NT2/D1 (cell line): ENCODE measurements around the gene ATP9A.

Source experiments
- DNase-seq: peaks from one replicate; pipeline ENCODE4 v3.0.0-alpha.2; 2011; ENCODE audit warnings: low read depth, low spot score
- H3K27me3 ChIP-seq: 2 replicates; pipeline ENCODE4 v1.6.0; 2011; ENCODE audit warnings: mild to moderate bottlenecking; ENCODE audit not compliant: insufficient read length, insufficient read depth
- H3K36me3 ChIP-seq: 2 replicates; pipeline ENCODE4 v1.6.1; 2011; ENCODE audit warnings: mild to moderate bottlenecking, low read length, mixed read lengths; ENCODE audit not compliant: insufficient read depth, insufficient read length
- H3K4me1 ChIP-seq: 2 replicates; pipeline ENCODE4 v1.5.1; 2011; ENCODE audit not compliant: insufficient read depth, insufficient read length
- H3K4me3 ChIP-seq: 2 replicates; pipeline ENCODE4 v1.5.1; 2011; ENCODE audit warnings: low read depth; ENCODE audit not compliant: insufficient read length
- H3K9ac ChIP-seq: 2 replicates; pipeline ENCODE4 v1.6.0; 2011; ENCODE audit warnings: low read depth; ENCODE audit not compliant: insufficient read length
- H3K9me3 ChIP-seq: 2 replicates; pipeline ENCODE4 v1.5.1; 2011; ENCODE audit warnings: mild to moderate bottlenecking, low read length; ENCODE audit not compliant: insufficient read depth
- SUZ12 ChIP-seq: IDR thresholded peaks from 2 replicates; pipeline ENCODE4 v1.6.1; 2011; ENCODE audit not compliant: insufficient read length, insufficient read depth; ENCODE audit errors: extremely low read depth
- YY1 ChIP-seq: IDR thresholded peaks from 2 replicates; pipeline ENCODE4 v1.6.1; 2011; ENCODE audit not compliant: insufficient read length, insufficient read depth
- ZNF274 ChIP-seq: IDR thresholded peaks from 2 replicates; pipeline ENCODE4 v1.6.1; 2011; ENCODE audit warnings: mild to moderate bottlenecking, low read depth, low read length

Gene ATP9A

GRCh38 chr20:51560550-51561307 lies 207.5 kb downstream of the ATP9A start:
- H3K4me1 ChIP-seq: peaks cover 7% of the 10 kb centered on the region
- H3K4me3 ChIP-seq: no peak overlapping the region
- peaks cover 52% of the 10 kb centered on the region for H3K27me3 ChIP-seq
- H3K9me3 ChIP-seq: 0 out of 2 replicates have a peak, but pooled peaks cover 3% of the 10 kb centered on the region
- no peaks in the 10 kb centered on the region for H3K36me3 ChIP-seq
- TF ChIP-seq ZNF274 (no peak), SUZ12 (no peak), YY1 (no peak)
- no peak overlapping the region for H3K9ac ChIP-seq
- DNase-seq: no peak

- H3K9me3 ChIP-seq: 0 out of 2 replicates have a peak, but pooled peaks cover 3% of the 10 kb centered on the region
- H3K36me3 ChIP-seq: no peaks in the 10 kb centered on the region
- peaks cover 7% of the 10 kb centered on the region for H3K4me1 ChIP-seq
- no peak overlapping the region for H3K9ac ChIP-seq
- no peak for DNase-seq
- no peak for TF ChIP-seq SUZ12
- no peak for TF ChIP-seq YY1
- TF ChIP-seq ZNF274: no peak
- no peak overlapping the region for H3K4me3 ChIP-seq
- peaks cover 52% of the 10 kb centered on the region for H3K27me3 ChIP-seq
These were observed 208.1 kb downstream of the ATP9A start for GRCh38 chr20:51560042-51560441.

DNA sequence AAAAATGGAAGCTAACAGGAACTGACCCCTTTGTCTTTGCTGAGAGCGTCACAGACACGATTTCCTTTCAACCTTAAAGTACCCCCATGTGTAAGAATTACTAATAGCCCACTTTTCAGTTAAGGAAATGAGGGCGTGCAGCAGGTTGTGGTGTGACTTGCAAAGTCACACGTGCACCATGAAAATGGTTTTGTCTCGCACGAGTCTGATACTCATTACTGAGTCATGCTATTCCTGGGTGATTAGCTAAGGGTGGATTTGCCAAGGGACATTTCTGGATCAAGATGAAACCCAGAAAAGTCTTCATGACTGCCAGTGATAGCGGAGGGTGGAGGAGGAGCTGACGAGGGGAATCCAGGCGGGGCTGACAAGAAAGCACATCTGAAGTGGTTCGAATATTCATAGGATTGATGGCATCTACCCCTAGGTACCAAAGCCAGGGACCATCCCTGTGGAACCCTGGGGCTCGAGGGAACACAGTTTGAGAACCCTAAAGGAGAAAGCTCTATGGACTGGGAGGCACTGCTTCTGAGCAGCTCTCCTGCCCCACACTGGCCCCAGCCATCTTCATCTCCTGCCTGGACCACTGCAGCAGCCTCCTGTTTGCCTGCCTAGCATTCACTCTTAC lies 213.5 kb downstream of the ATP9A start:
- Histone ChIP-seq H3K27me3 (peaks cover 12% of the 10 kb centered on the region), H3K9me3 (0 out of 2 replicates have a peak, but pooled peaks cover 3% of the 10 kb centered on the region), H3K9ac (no peak overlapping the region), H3K4me3 (no peak overlapping the region), H3K4me1 (no peaks in the 10 kb centered on the region), H3K36me3 (no peaks in the 10 kb centered on the region)
- no peak for TF ChIP-seq ZNF274
- TF ChIP-seq YY1: no peak
- no peak for TF ChIP-seq SUZ12
- DNase-seq: no peak

- H3K36me3 ChIP-seq: no peaks in the 10 kb centered on the region
- DNase-seq: no peak
- no peak for TF ChIP-seq YY1
- TF ChIP-seq SUZ12: no peak
- no peak for TF ChIP-seq ZNF274
- 0 out of 2 replicates have a peak, but pooled peaks cover 3% of the 10 kb centered on the region for H3K9me3 ChIP-seq
- no peak overlapping the region for H3K4me3 ChIP-seq
- peaks cover 5% of the 10 kb centered on the region for H3K27me3 ChIP-seq
- no peaks in the 10 kb centered on the region for H3K4me1 ChIP-seq
- no peak overlapping the region for H3K9ac ChIP-seq
These were observed 214.2 kb downstream of the ATP9A start for GRCh38 chr20:51553897-51554486.

DNA sequence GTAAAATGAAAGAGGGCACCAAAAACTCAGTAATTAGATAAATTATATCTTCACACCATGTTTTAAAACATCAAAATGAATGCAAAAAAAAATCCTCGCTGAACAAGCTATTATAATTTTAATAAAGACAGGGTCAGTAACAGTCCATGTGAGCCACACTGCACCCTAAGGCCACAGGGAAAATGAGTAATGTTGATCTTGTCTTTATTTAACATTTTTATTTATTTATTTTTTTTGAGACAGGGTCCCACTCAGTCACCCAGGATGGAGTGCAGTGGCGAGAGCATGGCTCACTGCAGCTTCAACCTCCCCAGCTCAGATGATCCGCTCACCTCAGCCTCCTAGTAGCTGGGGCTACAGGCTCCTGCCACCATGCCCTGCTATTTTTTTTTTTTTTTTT lies 217.0 kb downstream of the ATP9A start:
- H3K4me1 ChIP-seq: no peaks in the 10 kb centered on the region
- no peak overlapping the region for H3K4me3 ChIP-seq
- TF ChIP-seq YY1 (no peak), SUZ12 (no peak), ZNF274 (no peak)
- DNase-seq: no peak
- peaks cover 13% of the 10 kb centered on the region for H3K27me3 ChIP-seq
- no peaks in the 10 kb centered on the region for H3K36me3 ChIP-seq
- H3K9ac ChIP-seq: no peak overlapping the region
- H3K9me3 ChIP-seq: no peaks in the 10 kb centered on the region

GRCh38 chr20:51549474-51549873 lies 218.7 kb downstream of the ATP9A start:
- Histone ChIP-seq H3K9ac (no peak overlapping the region), H3K9me3 (no peaks in the 10 kb centered on the region), H3K36me3 (no peaks in the 10 kb centered on the region), H3K4me1 (no peaks in the 10 kb centered on the region), H3K27me3 (peaks cover 24% of the 10 kb centered on the region), H3K4me3 (no peak overlapping the region)
- TF ChIP-seq ZNF274 (no peak), SUZ12 (no peak), YY1 (no peak)
- DNase-seq: no peak

DNA sequence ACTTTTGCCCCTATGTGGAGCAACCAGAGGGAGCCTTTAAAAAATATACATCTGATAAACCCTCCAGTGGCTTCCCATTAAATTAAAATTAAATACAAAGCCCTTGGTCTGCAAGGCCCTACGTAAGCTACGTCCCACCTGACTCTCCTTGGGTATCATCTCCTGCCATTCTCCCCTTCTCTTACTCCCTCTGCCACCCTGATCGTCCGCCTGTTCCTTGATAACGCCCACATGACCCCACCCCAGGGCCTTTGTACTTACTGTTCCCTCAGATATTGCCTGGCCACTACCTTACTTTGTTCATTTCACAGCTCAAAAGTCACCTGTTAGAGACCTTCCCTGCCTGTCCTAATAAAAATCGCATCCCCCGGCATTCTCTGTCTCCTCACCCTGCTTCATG lies 220.2 kb downstream of the ATP9A start:
- DNase-seq: no peak
- H3K36me3 ChIP-seq: no peaks in the 10 kb centered on the region
- H3K27me3 ChIP-seq: peaks cover 36% of the 10 kb centered on the region
- H3K9me3 ChIP-seq: no peaks in the 10 kb centered on the region
- TF ChIP-seq SUZ12 (no peak), YY1 (no peak), ZNF274 (no peak)
- H3K4me1 ChIP-seq: peaks cover 5% of the 10 kb centered on the region
- no peak overlapping the region for H3K9ac ChIP-seq
- H3K4me3 ChIP-seq: no peak overlapping the region
